BLaER1 treated with 17β-estradiol and CSF1 and Interleukin-3, amounts not matched to agents 10 nM and 100 nM (cell line): ENCODE data around the gene POU4F2.
"Not testable (repeated sequence)": the region's sequence is repeated elsewhere in the genome, so short reads cannot be mapped to it uniquely, and the experiment has no call there.

Source experiments
- H3K27ac ChIP-seq, 11 experiments: shearing (Covaris generic); formaldehyde crosslinking; 2 replicates each; pipeline ENCODE4 v1.8.1; 2022
- H3K27me3 ChIP-seq, 11 experiments: shearing (Covaris generic); formaldehyde crosslinking; 2 replicates each; pipeline ENCODE4 v1.8.1; 2022
- H3K36me3 ChIP-seq, 11 experiments: shearing (Covaris generic); formaldehyde crosslinking; 2 replicates each; pipeline ENCODE4 v1.8.1; 2022
- H3K4me1 ChIP-seq, 10 experiments: shearing (Covaris generic); formaldehyde crosslinking; 2 replicates each; pipeline ENCODE4 v1.8.1; 2022
- H3K4me2 ChIP-seq, 11 experiments: shearing (Covaris generic); formaldehyde crosslinking; 2 replicates each; pipeline ENCODE4 v1.8.1; 2022
- H3K4me3 ChIP-seq, 10 experiments: shearing (Covaris generic); formaldehyde crosslinking; 2 replicates each; pipeline ENCODE4 v1.8.1; 2022
- H3K9ac ChIP-seq, 11 experiments: shearing (Covaris generic); formaldehyde crosslinking; 2 replicates each; pipeline ENCODE4 v1.8.1; 2022
- H3K9me3 ChIP-seq, 11 experiments: shearing (Covaris generic); formaldehyde crosslinking; replicated peaks in 1 of 11; 2 replicates each; pipeline ENCODE4 v1.8.1; 2022
- H4K20me1 ChIP-seq, 11 experiments: shearing (Covaris generic); formaldehyde crosslinking; 2 replicates each; pipeline ENCODE4 v1.8.1; 2022
- Cebpa-rat ChIP-seq, 11 experiments: shearing (Covaris generic); IDR thresholded peaks; 2 replicates each; pipeline ENCODE4 v1.8.1; 2022

Gene POU4F2

DNA sequence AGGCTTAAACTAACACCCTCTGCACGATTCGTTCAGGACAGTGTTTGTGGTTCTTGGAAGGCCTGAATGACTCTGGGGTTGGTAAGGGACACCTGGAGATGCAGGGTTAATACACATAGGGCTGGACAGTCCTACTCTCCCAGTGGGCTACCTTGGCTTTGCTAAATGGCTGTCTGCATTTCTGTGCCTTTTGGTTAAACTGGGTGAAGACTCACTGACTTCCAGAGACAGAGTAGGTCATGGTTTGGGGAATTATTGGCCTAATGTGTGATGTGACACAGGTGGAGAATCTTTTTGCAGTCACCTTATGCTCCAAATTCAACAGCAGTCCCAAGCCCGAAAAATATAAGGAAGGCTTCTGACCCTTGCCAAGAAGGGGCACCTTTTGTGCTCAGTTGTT, 10.5 kb downstream of the POU4F2 start:
- H4K20me1 ChIP-seq: no peaks in the 10 kb centered on the region
- peaks cover 0 to 4% (median 0%) of the 10 kb centered on the region in 11 experiments; a peak in 1 of 22 replicates for H3K9me3 ChIP-seq
- TF ChIP-seq Cebpa-rat (IDR thresholded peaks at IDR 0.05): no peak
- H3K4me3 ChIP-seq: no peak overlapping the region
- no peak overlapping the region for H3K9ac ChIP-seq
- no peaks in the 10 kb centered on the region for H3K4me1 ChIP-seq
- no peaks in the 10 kb centered on the region for H3K27me3 ChIP-seq
- no peak overlapping the region for H3K27ac ChIP-seq
- H3K36me3 ChIP-seq: no peaks in the 10 kb centered on the region
- H3K4me2 ChIP-seq: no peak overlapping the region

GRCh38 chr4:146650034-146650433, 11.3 kb downstream of the POU4F2 start:
- H3K27me3 ChIP-seq: no peaks in the 10 kb centered on the region
- H4K20me1 ChIP-seq: no peaks in the 10 kb centered on the region
- peaks cover 0 to 7% (median 0%) of the 10 kb centered on the region in 11 experiments; a peak in 5 of 22 replicates for H3K9me3 ChIP-seq
- H3K36me3 ChIP-seq: no peaks in the 10 kb centered on the region
- H3K27ac ChIP-seq: no peak overlapping the region
- H3K4me3 ChIP-seq: no peak overlapping the region
- H3K4me2 ChIP-seq: no peak overlapping the region
- no peak for TF ChIP-seq Cebpa-rat (IDR thresholded peaks at IDR 0.05)
- no peak overlapping the region for H3K9ac ChIP-seq
- H3K4me1 ChIP-seq: no peaks in the 10 kb centered on the region

- no peak overlapping the region for H3K27ac ChIP-seq
- no peaks in the 10 kb centered on the region for H3K27me3 ChIP-seq
- H3K4me3 ChIP-seq: no peak overlapping the region
- no peaks in the 10 kb centered on the region for H4K20me1 ChIP-seq
- H3K4me2 ChIP-seq: no peak overlapping the region
- no peak overlapping the region for H3K9ac ChIP-seq
- no peaks in the 10 kb centered on the region for H3K4me1 ChIP-seq
- no peaks in the 10 kb centered on the region for H3K36me3 ChIP-seq
- no peak for TF ChIP-seq Cebpa-rat (IDR thresholded peaks at IDR 0.05)
- H3K9me3 ChIP-seq: peaks cover 0 to 10% (median 0%) of the 10 kb centered on the region in 11 experiments; a peak in 7 of 22 replicates
Observed at GRCh38 chr4:146654687-146655520, 16.2 kb downstream of the POU4F2 start.

- H3K27ac ChIP-seq: no peak overlapping the region
- no peaks in the 10 kb centered on the region for H3K36me3 ChIP-seq
- no peak overlapping the region for H3K4me2 ChIP-seq
- peaks cover 0 to 10% (median 0%) of the 10 kb centered on the region in 11 experiments; a peak in 7 of 22 replicates for H3K9me3 ChIP-seq
- no peaks in the 10 kb centered on the region for H3K4me1 ChIP-seq
- H3K9ac ChIP-seq: no peak overlapping the region
- H3K27me3 ChIP-seq: no peaks in the 10 kb centered on the region
- no peak for TF ChIP-seq Cebpa-rat (IDR thresholded peaks at IDR 0.05)
- H3K4me3 ChIP-seq: no peak overlapping the region
- H4K20me1 ChIP-seq: no peaks in the 10 kb centered on the region
Observed at GRCh38 chr4:146655521-146655856, 16.8 kb downstream of the POU4F2 start.

DNA sequence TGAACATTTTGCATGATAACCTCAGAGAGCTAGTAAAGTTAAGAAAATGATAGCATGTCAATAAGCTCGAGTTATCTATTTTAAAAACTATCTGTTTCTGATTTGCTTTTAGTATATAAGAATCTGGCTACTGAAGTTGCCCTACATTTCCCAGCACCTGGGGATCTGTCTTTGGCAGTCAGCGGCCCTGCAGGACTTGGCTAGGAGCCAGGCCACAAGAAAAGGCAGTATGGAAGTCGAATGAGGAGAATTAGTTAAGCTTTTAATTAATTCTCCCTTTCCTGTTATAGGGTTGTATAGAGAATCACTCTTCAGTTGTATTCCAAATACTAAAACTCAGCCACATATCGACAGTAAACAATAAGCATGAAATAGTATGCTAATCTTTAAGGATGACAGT, 22.7 kb downstream of the POU4F2 start:
- H3K27me3 ChIP-seq: no peaks in the 10 kb centered on the region
- no peak for TF ChIP-seq Cebpa-rat (IDR thresholded peaks at IDR 0.05)
- no peaks in the 10 kb centered on the region for H3K36me3 ChIP-seq
- H3K9ac ChIP-seq: no peak overlapping the region
- no peak overlapping the region for H3K4me3 ChIP-seq
- no peaks in the 10 kb centered on the region for H3K4me1 ChIP-seq
- peaks cover 0 to 6% (median 4%) of the 10 kb centered on the region in 11 experiments; a peak in 9 of 22 replicates for H3K9me3 ChIP-seq
- no peaks in the 10 kb centered on the region for H4K20me1 ChIP-seq
- no peak overlapping the region for H3K4me2 ChIP-seq
- H3K27ac ChIP-seq: no peak overlapping the region

DNA sequence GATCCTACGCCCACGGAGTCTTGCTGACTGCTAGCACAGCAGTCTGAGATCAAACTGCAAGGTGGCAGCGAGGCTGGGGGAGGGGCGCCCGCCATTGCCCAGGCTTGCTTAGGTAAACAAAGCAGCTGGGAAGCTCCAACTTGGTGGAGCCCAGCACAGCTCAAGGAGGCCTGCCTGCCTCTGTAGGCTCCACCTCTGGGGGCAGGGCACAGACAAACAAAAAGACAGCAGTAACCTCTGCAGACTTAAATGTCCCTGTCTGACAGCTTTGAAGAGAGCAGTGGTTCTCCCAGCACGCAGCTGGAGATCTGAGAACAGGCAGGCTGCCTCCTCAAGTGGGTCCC, 25.2 kb downstream of the POU4F2 start:
- not testable (repeated sequence) for H3K9me3 ChIP-seq, H4K20me1 ChIP-seq, H3K4me2 ChIP-seq, H3K4me1 ChIP-seq, H3K27me3 ChIP-seq, H3K4me3 ChIP-seq, H3K27ac ChIP-seq, H3K36me3 ChIP-seq, H3K9ac ChIP-seq

GRCh38 chr4:146674829-146675570, 36.3 kb downstream of the POU4F2 start:
- H3K27ac ChIP-seq: no peak overlapping the region
- H3K9ac ChIP-seq: no peak overlapping the region
- no peaks in the 10 kb centered on the region for H4K20me1 ChIP-seq
- H3K4me2 ChIP-seq: no peak overlapping the region
- H3K9me3 ChIP-seq: no peaks in the 10 kb centered on the region
- no peaks in the 10 kb centered on the region; a peak in 1 of 20 replicates for H3K4me1 ChIP-seq
- no peaks in the 10 kb centered on the region for H3K36me3 ChIP-seq
- TF ChIP-seq Cebpa-rat (IDR thresholded peaks at IDR 0.05): peak in 3 of 11 experiments; percentile 17 to 61 (median 48); a peak in 5 of 22 replicates
- no peak overlapping the region for H3K4me3 ChIP-seq
- no peaks in the 10 kb centered on the region for H3K27me3 ChIP-seq
